Endothelial cell of umbilical vein (primary cell): ENCODE measurements around the gene SCAANT1. TPM values are rescaled to one million over a fixed set of nuclear protein-coding genes. Genes with fewer than 3 reads are reported as not detected.
A peak's percentile ranks its signal among the peaks of the same experiment; 100 is the strongest.

ENCODE experiments used
- BruUV-seq: library from RNA; stranded (reverse); fragments of 400-500 nt; replicated peaks from 2 replicates; lab custom pipeline; 2021; lab: Mats Ljungman, UMichigan
- CTCF ChIA-PET: fragments of 300-600, 350-600 bp; sonication (Branson Sonifier 250); formaldehyde crosslinking; loops from one replicate; lab custom pipeline; 2021; ENCODE audit warnings: antibody characterized with exemption, inconsistent platforms; lab: Charles Lee
- POLR2A ChIA-PET: fragments of 300-600, 350-600 bp; sonication (Branson Sonifier 250); formaldehyde crosslinking; loops from one replicate; lab custom pipeline; 2021; ENCODE audit warnings: antibody characterized with exemption, inconsistent platforms; lab: Charles Lee
- DNase-seq: peaks from one replicate; pipeline ENCODE4 v3.0.0-alpha.2; 2011; ENCODE audit warnings: low read depth, low spot score
- FAIRE-seq: peaks from 2 replicates; lab custom pipeline; 2011; peaks lifted over from hg19 to GRCh38; lab: Jason Lieb, UNC
- H2AFZ ChIP-seq: 2 replicates; pipeline ENCODE4 v1.6.0; 2012; ENCODE audit warnings: low read depth, low read length, control low read depth, inconsistent platforms
- H3K27ac ChIP-seq: 2 replicates; pipeline ENCODE4 v1.5.1; 2011; ENCODE audit warnings: low read depth, mild to moderate bottlenecking, control low read depth, low read length, moderate library complexity; ENCODE audit not compliant: insufficient read depth
- H3K27me3 ChIP-seq, 2 experiments: 2 replicates each; pipeline versions ENCODE4 v1.6.0 to v1.6.1; 2011; ENCODE audit warnings: low read length in 2 of 2, mixed read lengths in 1 of 2; ENCODE audit not compliant: control insufficient read depth in 2 of 2, insufficient read depth in 2 of 2
- H3K36me3 ChIP-seq, 2 experiments: 2 replicates in 1 of 2; 3 replicates in 1 of 2; pipeline ENCODE4 v1.5.1; 2011; ENCODE audit warnings: low read length in 2 of 2, mild to moderate bottlenecking in 1 of 2, moderate library complexity in 1 of 2; ENCODE audit not compliant: control insufficient read depth in 2 of 2, insufficient read depth in 2 of 2; ENCODE audit errors: extremely low read depth in 1 of 2
- H3K4me1 ChIP-seq: 3 replicates; pipeline ENCODE4 v1.5.1; 2011; ENCODE audit warnings: mild to moderate bottlenecking, low read length; ENCODE audit not compliant: control insufficient read depth, insufficient read depth; ENCODE audit errors: extremely low read depth
- H3K4me2 ChIP-seq: 2 replicates; pipeline ENCODE4 v1.6.1; 2011; ENCODE audit warnings: low read length, control low read depth, mixed read lengths; ENCODE audit not compliant: insufficient read depth
- H3K4me3 ChIP-seq, 3 experiments: fragments of 200-600 bp in 1 of 3; sonication (generic), shearing (Covaris generic) in 1 of 3; replicated peaks in 1 of 3; 2 replicates each; pipeline ENCODE4 v1.5.1; 2011 to 2016; ENCODE audit warnings: control low read depth in 3 of 3, low read length in 3 of 3, mild to moderate bottlenecking in 2 of 3, inconsistent platforms in 1 of 3, low read depth in 1 of 3, moderate library complexity in 1 of 3; ENCODE audit not compliant: insufficient read depth in 1 of 3
- H3K79me2 ChIP-seq: 2 replicates; pipeline ENCODE4 v1.6.0; 2012; ENCODE audit warnings: low read length, inconsistent platforms; ENCODE audit not compliant: control insufficient read depth, insufficient read depth
- H3K9ac ChIP-seq: replicated peaks from 2 replicates; pipeline ENCODE3; 2011; ENCODE audit warnings: low read length, control low read depth; ENCODE audit not compliant: insufficient read depth; ENCODE audit errors: extremely low read depth
- H3K9me1 ChIP-seq: replicated peaks from 3 replicates; pipeline ENCODE4 v1.6.0; 2011; ENCODE audit warnings: mild to moderate bottlenecking, low read length; ENCODE audit not compliant: control insufficient read depth, insufficient read depth; ENCODE audit errors: extremely low read depth
- H3K9me3 ChIP-seq: replicated peaks from 2 replicates; pipeline ENCODE4 v1.5.1; 2012; ENCODE audit warnings: low read length, inconsistent platforms; ENCODE audit not compliant: control insufficient read depth, insufficient read depth
- H4K20me1 ChIP-seq: replicated peaks from 2 replicates; pipeline ENCODE3; 2011; ENCODE audit warnings: mild to moderate bottlenecking, low read length; ENCODE audit not compliant: control insufficient read depth, insufficient read depth; ENCODE audit errors: extremely low read depth
- EZH2 ChIP-seq: IDR thresholded peaks from 2 replicates; pipeline ENCODE4 v1.6.1; 2012; ENCODE audit warnings: borderline replicate concordance, low read depth, mild to moderate bottlenecking, moderate library complexity, low read length, inconsistent platforms; ENCODE audit not compliant: severe bottlenecking
- FOS ChIP-seq: IDR thresholded peaks from 2 replicates; pipeline ENCODE4 v1.6.1; 2011; ENCODE audit warnings: mild to moderate bottlenecking, low read length, moderate library complexity, borderline replicate concordance; ENCODE audit not compliant: insufficient read depth
- GATA2 ChIP-seq: IDR thresholded peaks from 2 replicates; pipeline ENCODE4 v1.7.0; 2011; ENCODE audit warnings: low read depth, mild to moderate bottlenecking, moderate library complexity, mixed read lengths, low read length; ENCODE audit not compliant: insufficient read length, insufficient read depth
- JUN ChIP-seq: IDR thresholded peaks from 2 replicates; pipeline ENCODE4 v1.6.1; 2011; ENCODE audit warnings: borderline replicate concordance, low read depth; ENCODE audit not compliant: insufficient read length, insufficient read depth
- MAX ChIP-seq: IDR thresholded peaks from 2 replicates; pipeline ENCODE4 v1.6.1; 2011; ENCODE audit not compliant: insufficient read depth, insufficient read length
- MYC ChIP-seq: IDR thresholded peaks from one replicate; pipeline ENCODE4 v1.6.1; 2011; ENCODE audit warnings: mild to moderate bottlenecking, low read depth, low read length
- POLR2A ChIP-seq: IDR thresholded peaks from 2 replicates; pipeline ENCODE4 v1.6.1; 2012; ENCODE audit warnings: low read depth, mild to moderate bottlenecking, control low read depth, low read length
- dilution Hi-C: fragments of 300-500 bp; cut with MboI; formaldehyde crosslinking; loops from one replicate; pipeline ENCODE4 v1.15.0; 2019; ENCODE audit warnings: low sequenced_read_pairs; ENCODE audit not compliant: extremely low pct_ligation_motif_present
- intact Hi-C: fragments of 100-400 bp; cut with micrococcal nuclease; formaldehyde crosslinking; loops from one replicate; pipeline ENCODE4 v1.10.0; 2022
- polyA plus RNA-seq, 4 experiments: library from polyadenylated mRNA; depleted of rRNA in 3 of 4; stranded (reverse) in 3 of 4; unstranded in 1 of 4; fragments of >200 nt; gene quantifications; 2 replicates each; pipeline versions ENCODE4 v1.2.1 to v1.2.3, GENCODE V29; 2011 to 2012; ENCODE audit warnings: missing spikeins in 1 of 4
- total RNA-seq: library from RNA; stranded (reverse); gene quantifications from 2 replicates; pipeline ENCODE4 v1.2.3, GENCODE V29; 2021
- TF ChIP-seq, protein P1 (sequence below), 2 donors: IDR thresholded peaks; 1 replicate in 1 of 2; 2 replicates in 1 of 2; pipeline ENCODE4 v1.5.1; 2011; ENCODE audit warnings: low read length in 2 of 2, mild to moderate bottlenecking in 2 of 2, moderate library complexity in 2 of 2, control low read depth in 1 of 2, inconsistent platforms in 1 of 2, low read depth in 1 of 2; ENCODE audit not compliant: insufficient read depth in 1 of 2; ENCODE audit errors: extremely low read depth in 1 of 2

Gene SCAANT1
- total and polyA plus RNA-seq, 2 donors (not counting 3 experiments of a cell fraction or from before 2014, with no cell fraction given): not detected

DNA sequence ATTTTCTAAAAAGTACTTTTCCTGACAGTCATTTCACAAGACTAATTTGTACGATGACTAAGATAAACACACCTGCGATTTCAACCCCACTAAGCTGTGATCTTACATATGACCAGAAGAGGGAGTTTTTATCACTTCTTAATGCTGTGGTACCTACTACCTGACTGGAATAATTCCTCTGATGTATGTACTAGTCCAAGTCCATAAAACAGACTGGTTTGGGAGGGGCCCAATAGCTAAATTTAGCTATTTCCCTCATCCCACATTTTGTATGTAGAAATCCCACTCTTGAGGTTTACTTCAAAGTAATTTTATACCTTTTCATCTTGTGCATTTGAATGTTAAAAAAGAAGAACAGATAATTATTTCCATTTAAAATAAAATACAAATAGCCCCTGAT, 49.7 kb upstream of the SCAANT1 start:
- H2AFZ ChIP-seq: no peak overlapping the region
- peak; percentile 37 for FAIRE-seq
- no peaks in the 10 kb centered on the region for H3K27me3 ChIP-seq
- H3K36me3 ChIP-seq: no peaks in the 10 kb centered on the region
- H3K4me2 ChIP-seq: no peak overlapping the region
- dilution Hi-C loops (no loop called here), intact Hi-C loops (loop anchor here (5.0 kb wide), 2 partner anchors 50 to 100 kb away; partner anchors contain the start of genes ATXN7, SCAANT1 and THOC7)
- ChIA-PET POLR2A (no interaction called here), CTCF (interaction anchor here (0.6 to 3.7 kb wide), 22 partner anchors 10 to 618 kb away, joined by 3 to 34 read pairs (median 4); partner anchors contain the start of gene SCAANT1)
- peaks cover 43% of the 10 kb centered on the region for H3K79me2 ChIP-seq
- BruUV-seq: no TSS peak
- H3K9ac ChIP-seq: no peak overlapping the region
- H3K27ac ChIP-seq: no peak overlapping the region
- no peaks in the 10 kb centered on the region for H3K9me1 ChIP-seq
- no peak overlapping the region for H3K4me3 ChIP-seq
- H3K9me3 ChIP-seq: no peaks in the 10 kb centered on the region
- peaks cover 22% of the 10 kb centered on the region for H3K4me1 ChIP-seq
- H4K20me1 ChIP-seq: peaks cover 3% of the 10 kb centered on the region
- peak; percentile 65 for DNase-seq
- TF ChIP-seq, protein P1, sequence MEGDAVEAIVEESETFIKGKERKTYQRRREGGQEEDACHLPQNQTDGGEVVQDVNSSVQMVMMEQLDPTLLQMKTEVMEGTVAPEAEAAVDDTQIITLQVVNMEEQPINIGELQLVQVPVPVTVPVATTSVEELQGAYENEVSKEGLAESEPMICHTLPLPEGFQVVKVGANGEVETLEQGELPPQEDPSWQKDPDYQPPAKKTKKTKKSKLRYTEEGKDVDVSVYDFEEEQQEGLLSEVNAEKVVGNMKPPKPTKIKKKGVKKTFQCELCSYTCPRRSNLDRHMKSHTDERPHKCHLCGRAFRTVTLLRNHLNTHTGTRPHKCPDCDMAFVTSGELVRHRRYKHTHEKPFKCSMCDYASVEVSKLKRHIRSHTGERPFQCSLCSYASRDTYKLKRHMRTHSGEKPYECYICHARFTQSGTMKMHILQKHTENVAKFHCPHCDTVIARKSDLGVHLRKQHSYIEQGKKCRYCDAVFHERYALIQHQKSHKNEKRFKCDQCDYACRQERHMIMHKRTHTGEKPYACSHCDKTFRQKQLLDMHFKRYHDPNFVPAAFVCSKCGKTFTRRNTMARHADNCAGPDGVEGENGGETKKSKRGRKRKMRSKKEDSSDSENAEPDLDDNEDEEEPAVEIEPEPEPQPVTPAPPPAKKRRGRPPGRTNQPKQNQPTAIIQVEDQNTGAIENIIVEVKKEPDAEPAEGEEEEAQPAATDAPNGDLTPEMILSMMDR (IDR thresholded peaks at IDR 0.05; ENCODE audit: extremely low read depth in 1 of 2, insufficient read depth in 1 of 2, low read depth in 1 of 2, low read length in 2 of 2): peak; percentile 17 to 49
- no peak for TF ChIP-seq EZH2
- no peak for TF ChIP-seq MYC

DNA sequence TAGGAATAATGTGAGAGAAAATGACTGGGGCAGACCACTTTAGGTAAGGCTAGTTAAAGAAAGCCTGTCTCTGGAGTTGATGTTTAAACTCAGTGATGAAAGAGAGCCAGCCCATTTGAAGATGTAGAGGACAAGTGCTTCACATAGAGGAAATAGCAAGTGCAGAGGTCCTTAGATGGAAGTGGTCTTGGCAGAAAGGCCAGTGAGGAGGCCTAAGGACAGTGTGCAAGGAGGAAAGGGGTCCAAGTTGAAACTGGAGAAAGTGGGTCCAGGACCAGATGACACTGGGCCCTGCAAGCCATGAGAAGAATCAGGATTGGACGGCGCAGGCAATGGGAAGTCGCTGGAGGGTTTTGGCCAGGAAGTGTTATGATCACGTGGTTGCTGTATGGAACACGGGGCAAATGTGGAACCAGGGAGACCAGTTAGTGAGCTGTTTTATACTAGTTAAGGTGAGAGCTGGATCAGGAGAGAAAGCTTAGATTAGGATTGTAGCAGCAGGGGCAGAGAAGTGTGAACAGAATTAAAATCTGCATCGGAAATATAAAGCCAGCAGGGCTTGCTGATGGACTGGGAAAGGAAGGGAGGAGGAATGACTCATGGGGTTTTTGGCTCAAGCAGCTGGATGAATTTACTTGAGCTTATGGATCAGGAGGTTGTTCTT, 48.0 kb upstream of the SCAANT1 start:
- intact Hi-C loops: loop anchor here (1.0 to 5.0 kb wide), 3 partner anchors 33 to 98 kb away; partner anchors contain the start of genes ATXN7, SCAANT1 and THOC7
- H3K36me3 ChIP-seq: peaks cover 0 to 2% of the 10 kb centered on the region in 2 experiments
- H3K9me1 ChIP-seq: no peaks in the 10 kb centered on the region
- TF ChIP-seq POLR2A: no peak
- peak; percentile 85 for TF ChIP-seq FOS
- TF ChIP-seq GATA2: no peak
- peak; percentile 55 for TF ChIP-seq MAX
- peak; percentile 61 for TF ChIP-seq JUN
- TF ChIP-seq EZH2: no peak
- FAIRE-seq (peak; percentile 73), DNase-seq (peak; percentile 86)
- BruUV-seq: no TSS peak
- H2AFZ ChIP-seq: peak overlapping the region; percentile 13
- peaks cover 45% of the 10 kb centered on the region for H3K79me2 ChIP-seq
- POLR2A ChIA-PET: interaction anchor here (0.7 kb wide), 1 partner anchor 122 kb away, joined by 4 read pairs; no protein-coding TSS in a partner anchor
- CTCF ChIA-PET: interaction anchor here (0.6 to 3.7 kb wide), 17 partner anchors 8 to 525 kb away, joined by 3 to 34 read pairs (median 5); partner anchors contain the start of gene SCAANT1
- peaks cover 6% of the 10 kb centered on the region for H4K20me1 ChIP-seq
- H3K9ac ChIP-seq: peak overlapping the region; percentile 19
- H3K9me3 ChIP-seq: no peaks in the 10 kb centered on the region
- dilution Hi-C loops: no loop called here
- peak overlapping the region; percentile 73 for H3K4me2 ChIP-seq
- no peaks in the 10 kb centered on the region for H3K27me3 ChIP-seq
- peak overlapping the region; percentile 55 for H3K27ac ChIP-seq
- peaks cover 22% of the 10 kb centered on the region for H3K4me1 ChIP-seq
- peak overlapping the region; percentile 1 to 46 (median 30) for H3K4me3 ChIP-seq
